Activated CD4-positive, alpha-beta T cell treated with anti-CD3 and anti-CD28 coated beads for 4 hours (primary cell): ENCODE data around the gene SLC15A4.
"Not testable (repeated sequence)": the region's sequence is repeated elsewhere in the genome, so short reads cannot be mapped to it uniquely, and the experiment has no call there.

Experiments
- DNase-seq, 2 donors: peaks; one replicate each; pipeline ENCODE4 v3.0.0-alpha.2; 2020

Gene SLC15A4

GRCh38 chr12:128843538-128843937 is 19.8 kb upstream of the SLC15A4 start:
- no peak for DNase-seq

- no peak for DNase-seq
Observed at GRCh38 chr12:128842579-128842978, 18.8 kb upstream of the SLC15A4 start.

GRCh38 chr12:128840862-128841468 is 17.2 kb upstream of the SLC15A4 start:
- DNase-seq: no peak

- DNase-seq: not testable (repeated sequence)
Observed at GRCh38 chr12:128839885-128840284, 16.1 kb upstream of the SLC15A4 start.

- no peak for DNase-seq
Observed at GRCh38 chr12:128833418-128833817, 9.7 kb upstream of the SLC15A4 start.

GRCh38 chr12:128830505-128830893 is 6.7 kb upstream of the SLC15A4 start:
- DNase-seq: no peak

- DNase-seq: no peak
Observed at GRCh38 chr12:128829861-128830504, 6.2 kb upstream of the SLC15A4 start.

- DNase-seq: no peak
Observed at GRCh38 chr12:128827724-128828123, 4.0 kb upstream of the SLC15A4 start.

GRCh38 chr12:128825835-128826234 is 2.1 kb upstream of the SLC15A4 start:
- no peak for DNase-seq

- peak in 1 of 2 donors; percentile 11 for DNase-seq
Observed at GRCh38 chr12:128823216-128823915, 392 bp downstream of the SLC15A4 start.

GRCh38 chr12:128820723-128821432 is 2.9 kb downstream of the SLC15A4 start:
- DNase-seq: no peak

GRCh38 chr12:128820253-128820652 is 3.5 kb downstream of the SLC15A4 start:
- DNase-seq: no peak

GRCh38 chr12:128819293-128820144 is 4.2 kb downstream of the SLC15A4 start:
- DNase-seq: no peak

- no peak for DNase-seq
Observed at GRCh38 chr12:128818065-128819022, 5.4 kb downstream of the SLC15A4 start.

GRCh38 chr12:128817111-128818015 is 6.4 kb downstream of the SLC15A4 start:
- DNase-seq: no peak

- DNase-seq: no peak
Observed at GRCh38 chr12:128816643-128816920, 7.2 kb downstream of the SLC15A4 start.

GRCh38 chr12:128815779-128816642 is 7.7 kb downstream of the SLC15A4 start:
- no peak for DNase-seq

GRCh38 chr12:128814411-128815261 is 9.1 kb downstream of the SLC15A4 start:
- DNase-seq: no peak

GRCh38 chr12:128813883-128814282 is 9.9 kb downstream of the SLC15A4 start:
- DNase-seq: no peak
